ENCODE measurements around the gene NDUFB2. TPM values are rescaled to one million over a fixed set of nuclear protein-coding genes. Genes with fewer than 3 reads are reported as not detected.
A peak's percentile ranks its signal among the peaks of the same experiment; 100 is the strongest.

The NDUFB2 gene
- polyA plus RNA-seq, 1 donor = 209 TPM

DNA sequence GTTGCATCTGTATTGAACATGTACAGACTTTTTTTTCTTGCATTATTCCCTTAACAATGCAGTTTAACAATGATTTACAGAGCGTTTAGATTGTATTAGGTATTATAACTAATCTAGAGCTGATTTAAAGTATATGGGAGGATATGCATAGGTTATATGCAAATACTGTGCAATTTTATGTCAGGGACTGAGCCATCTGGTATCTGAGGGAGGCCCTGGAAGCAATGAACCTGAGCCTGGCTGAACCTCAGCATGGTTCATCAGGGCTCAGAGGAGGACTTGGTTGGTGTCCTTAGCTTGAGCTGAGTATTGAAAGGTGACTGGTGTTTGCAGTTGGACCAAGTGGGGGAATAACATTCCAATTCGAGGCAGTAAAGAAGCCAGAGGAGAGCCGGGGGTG, 19.0 kb upstream of the NDUFB2 start:
- peaks cover 6% of the 10 kb centered on the region for H3K4me1 ChIP-seq (ENCODE audit: control insufficient read depth, insufficient read depth, low read length)
- no CpG with 5 or more reads among the region's 3 CpGs for WGBS (ENCODE audit: insufficient coverage, low lambda C conversion rate)
- no peaks in the 10 kb centered on the region for H3K27me3 ChIP-seq (ENCODE audit: control insufficient read depth, insufficient read depth, low read length)
- no peaks in the 10 kb centered on the region for H3K9me3 ChIP-seq (ENCODE audit: control insufficient read depth, low read depth, low read length)
- H3K36me3 ChIP-seq (ENCODE audit: control insufficient read depth, insufficient read depth, low read length) = peaks cover 29% of the 10 kb centered on the region
- DNase-seq = no peak
- H3K4me3 ChIP-seq (ENCODE audit: low read length) = no peak overlapping the region
- no peak overlapping the region for H3K27ac ChIP-seq (ENCODE audit: low read length)

DNA sequence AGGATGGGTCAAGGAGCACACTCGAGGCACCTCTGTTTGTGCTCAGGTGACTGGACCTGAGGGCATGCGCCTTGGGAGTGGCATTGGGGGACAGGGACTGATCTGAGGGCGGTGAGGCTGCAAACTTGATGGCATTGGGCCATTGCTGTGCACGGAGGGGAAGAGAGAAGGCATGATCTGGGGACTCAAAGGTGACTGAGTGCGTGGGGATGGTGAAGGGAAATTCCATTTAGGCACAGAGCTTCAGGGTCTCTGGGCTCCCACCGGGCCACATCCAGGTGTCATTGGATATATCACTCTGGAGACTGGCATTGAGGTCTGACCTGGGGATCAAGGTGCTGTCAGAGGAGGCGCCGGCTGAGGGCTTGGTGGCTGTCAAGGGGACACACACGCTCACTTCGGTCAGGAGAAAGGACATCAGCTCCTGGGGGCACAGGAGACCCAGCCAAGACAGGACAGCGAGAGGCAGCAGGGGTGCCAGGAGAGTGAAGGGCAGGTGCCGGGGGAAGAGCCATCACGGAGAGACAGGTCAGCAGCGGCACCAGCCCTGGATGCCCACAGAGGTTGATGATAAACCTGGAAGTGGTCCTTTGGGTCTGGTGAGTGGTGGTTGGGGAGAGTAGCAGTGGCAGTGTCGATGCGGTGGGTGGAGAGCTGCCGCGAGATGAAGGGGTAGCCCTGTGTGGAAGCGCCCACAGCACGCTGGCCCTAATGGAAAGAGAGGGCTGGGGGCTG, 18.3 kb upstream of the NDUFB2 start:
- peaks cover 29% of the 10 kb centered on the region for H3K36me3 ChIP-seq (ENCODE audit: control insufficient read depth, insufficient read depth, low read length)
- H3K4me1 ChIP-seq (ENCODE audit: control insufficient read depth, insufficient read depth, low read length) = peaks cover 6% of the 10 kb centered on the region
- 95% methylated on average over 3 of the region's 20 CpGs for WGBS (ENCODE audit: insufficient coverage, low lambda C conversion rate)
- no peak for DNase-seq
- H3K27me3 ChIP-seq (ENCODE audit: control insufficient read depth, insufficient read depth, low read length) = no peaks in the 10 kb centered on the region
- no peak overlapping the region for H3K4me3 ChIP-seq (ENCODE audit: low read length)
- no peak overlapping the region for H3K27ac ChIP-seq (ENCODE audit: low read length)
- no peaks in the 10 kb centered on the region for H3K9me3 ChIP-seq (ENCODE audit: control insufficient read depth, low read depth, low read length)

DNA sequence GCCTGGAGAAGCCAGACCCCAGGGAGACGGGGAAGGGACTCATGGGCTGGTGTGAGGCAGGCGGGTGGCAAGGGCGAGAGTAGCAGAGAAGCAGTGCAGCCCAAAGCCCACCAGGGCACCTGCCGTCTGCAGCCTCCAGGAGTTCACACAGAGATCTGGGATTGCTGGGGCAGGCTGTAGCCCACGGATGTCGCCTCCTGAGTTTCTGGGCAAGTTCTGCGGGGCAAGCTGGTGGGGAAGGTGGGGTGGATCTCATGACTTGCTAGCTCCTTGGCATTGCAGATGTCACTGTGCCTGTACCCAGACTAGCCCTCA, 17.7 kb upstream of the NDUFB2 start:
- no CpG with 5 or more reads among the region's 7 CpGs for WGBS (ENCODE audit: insufficient coverage, low lambda C conversion rate)
- H3K4me3 ChIP-seq (ENCODE audit: low read length) = no peak overlapping the region
- peaks cover 30% of the 10 kb centered on the region for H3K36me3 ChIP-seq (ENCODE audit: control insufficient read depth, insufficient read depth, low read length)
- no peak for DNase-seq
- no peaks in the 10 kb centered on the region for H3K27me3 ChIP-seq (ENCODE audit: control insufficient read depth, insufficient read depth, low read length)
- no peaks in the 10 kb centered on the region for H3K9me3 ChIP-seq (ENCODE audit: control insufficient read depth, low read depth, low read length)
- H3K27ac ChIP-seq (ENCODE audit: low read length) = no peak overlapping the region
- peaks cover 3% of the 10 kb centered on the region for H3K4me1 ChIP-seq (ENCODE audit: control insufficient read depth, insufficient read depth, low read length)

GRCh38 chr7:140679186-140679585, 17.3 kb upstream of the NDUFB2 start:
- no peak for DNase-seq
- peaks cover 34% of the 10 kb centered on the region for H3K36me3 ChIP-seq (ENCODE audit: control insufficient read depth, insufficient read depth, low read length)
- WGBS (ENCODE audit: insufficient coverage, low lambda C conversion rate) = 100% methylated on average over 1 of the region's 9 CpGs

DNA sequence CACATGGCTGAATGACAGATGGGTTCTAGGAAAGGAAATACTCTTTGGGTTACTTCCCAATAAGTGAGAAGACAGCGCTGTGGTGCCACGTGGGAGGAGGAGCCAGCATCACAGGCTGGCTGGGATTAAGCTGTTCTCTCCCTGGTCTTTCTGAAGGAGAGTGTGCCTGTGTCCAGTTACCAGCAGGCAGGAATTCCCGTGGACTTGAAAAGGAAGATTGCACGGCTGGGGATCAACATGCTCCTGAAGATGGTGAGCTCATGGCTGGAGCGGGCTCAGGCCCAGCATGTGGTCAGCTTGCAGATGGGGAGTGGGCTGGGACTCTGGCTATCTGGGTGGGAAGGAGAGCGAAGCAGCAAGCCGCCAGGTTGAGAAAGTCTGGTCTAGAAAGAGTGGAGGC, 15.6 kb upstream of the NDUFB2 start:
- no peaks in the 10 kb centered on the region for H3K9me3 ChIP-seq (ENCODE audit: control insufficient read depth, low read depth, low read length)
- DNase-seq = no peak
- H3K4me1 ChIP-seq (ENCODE audit: control insufficient read depth, insufficient read depth, low read length) = peaks cover 2% of the 10 kb centered on the region
- H3K27me3 ChIP-seq (ENCODE audit: control insufficient read depth, insufficient read depth, low read length) = no peaks in the 10 kb centered on the region
- H3K36me3 ChIP-seq (ENCODE audit: control insufficient read depth, insufficient read depth, low read length) = peaks cover 36% of the 10 kb centered on the region
- no CpG with 5 or more reads among the region's 7 CpGs for WGBS (ENCODE audit: insufficient coverage, low lambda C conversion rate)
- no peak overlapping the region for H3K27ac ChIP-seq (ENCODE audit: low read length)
- H3K4me3 ChIP-seq (ENCODE audit: low read length) = no peak overlapping the region

More at GRCh38 chr7:140679186-140679585, 17.3 kb upstream of the NDUFB2 start:
- H3K27me3 ChIP-seq (ENCODE audit: control insufficient read depth, insufficient read depth, low read length) = no peaks in the 10 kb centered on the region
- no peaks in the 10 kb centered on the region for H3K9me3 ChIP-seq (ENCODE audit: control insufficient read depth, low read depth, low read length)
- H3K4me1 ChIP-seq (ENCODE audit: control insufficient read depth, insufficient read depth, low read length) = peaks cover 2% of the 10 kb centered on the region
- H3K4me3 ChIP-seq (ENCODE audit: low read length) = no peak overlapping the region
- no peak overlapping the region for H3K27ac ChIP-seq (ENCODE audit: low read length)

GRCh38 chr7:140681766-140682165, 14.7 kb upstream of the NDUFB2 start:
- no peak for DNase-seq
- Histone ChIP-seq H3K9me3 (ENCODE audit: control insufficient read depth, low read depth, low read length) (no peaks in the 10 kb centered on the region), H3K4me1 (ENCODE audit: control insufficient read depth, insufficient read depth, low read length) (peaks cover 2% of the 10 kb centered on the region), H3K4me3 (ENCODE audit: low read length) (no peak overlapping the region), H3K36me3 (ENCODE audit: control insufficient read depth, insufficient read depth, low read length) (peaks cover 37% of the 10 kb centered on the region), H3K27me3 (ENCODE audit: control insufficient read depth, insufficient read depth, low read length) (no peaks in the 10 kb centered on the region), H3K27ac (ENCODE audit: low read length) (no peak overlapping the region)
- 100% methylated on average over 1 of the region's 3 CpGs for WGBS (ENCODE audit: insufficient coverage, low lambda C conversion rate)

GRCh38 chr7:140683657-140684056, 12.9 kb upstream of the NDUFB2 start:
- WGBS (ENCODE audit: insufficient coverage, low lambda C conversion rate) = no CpG with 5 or more reads among the region's 3 CpGs
- Histone ChIP-seq H3K36me3 (ENCODE audit: control insufficient read depth, insufficient read depth, low read length) (peaks cover 49% of the 10 kb centered on the region), H3K27ac (ENCODE audit: low read length) (no peak overlapping the region), H3K4me1 (ENCODE audit: control insufficient read depth, insufficient read depth, low read length) (peaks cover 2% of the 10 kb centered on the region), H3K27me3 (ENCODE audit: control insufficient read depth, insufficient read depth, low read length) (no peaks in the 10 kb centered on the region), H3K4me3 (ENCODE audit: low read length) (no peak overlapping the region), H3K9me3 (ENCODE audit: control insufficient read depth, low read depth, low read length) (no peaks in the 10 kb centered on the region)
- peak in 1 of 2 donors; percentile 13 for DNase-seq

- DNase-seq = no peak
- Histone ChIP-seq H3K4me1 (ENCODE audit: control insufficient read depth, insufficient read depth, low read length) (peaks cover 2% of the 10 kb centered on the region), H3K27ac (ENCODE audit: low read length) (no peak overlapping the region), H3K9me3 (ENCODE audit: control insufficient read depth, low read depth, low read length) (no peaks in the 10 kb centered on the region), H3K4me3 (ENCODE audit: low read length) (no peak overlapping the region), H3K36me3 (ENCODE audit: control insufficient read depth, insufficient read depth, low read length) (peaks cover 46% of the 10 kb centered on the region), H3K27me3 (ENCODE audit: control insufficient read depth, insufficient read depth, low read length) (no peaks in the 10 kb centered on the region)
- WGBS (ENCODE audit: insufficient coverage, low lambda C conversion rate) = 47% methylated on average over 4 of the region's 20 CpGs
These were observed 12.2 kb upstream of the NDUFB2 start for GRCh38 chr7:140684066-140684950.

DNA sequence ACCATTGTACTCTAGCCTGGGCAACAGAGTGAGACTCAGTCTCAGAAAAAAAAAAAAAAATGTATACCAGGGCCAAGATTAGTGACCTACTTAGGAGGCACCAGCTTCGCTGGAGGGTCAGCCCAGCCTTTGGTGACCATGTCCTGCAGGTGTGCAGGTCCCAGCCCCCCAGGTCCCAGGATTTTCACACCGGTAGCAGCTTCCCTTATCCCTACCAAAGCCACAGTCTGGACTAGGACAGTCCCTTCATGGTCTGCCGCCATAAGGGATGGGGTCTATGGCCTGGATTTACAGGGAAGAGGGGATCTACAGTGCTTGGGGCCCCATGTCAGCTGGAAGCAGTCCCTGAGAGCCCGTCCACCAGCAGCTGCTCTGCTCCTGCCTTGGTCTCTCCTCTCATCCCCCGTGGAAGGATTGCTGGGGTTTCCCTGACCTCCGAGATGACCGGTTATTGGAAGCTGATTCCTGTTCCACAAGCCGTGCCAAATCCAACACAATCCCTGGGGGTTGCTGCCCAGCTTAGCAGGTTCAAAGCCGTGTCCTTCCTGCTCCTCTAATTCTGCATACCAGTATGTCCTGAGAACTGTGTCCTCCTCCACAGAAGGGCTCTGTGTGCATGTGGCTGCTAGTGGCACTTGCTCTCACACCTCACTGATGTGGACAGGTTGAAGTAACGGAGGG, 11.0 kb upstream of the NDUFB2 start:
- H3K4me1 ChIP-seq (ENCODE audit: control insufficient read depth, insufficient read depth, low read length) = peaks cover 2% of the 10 kb centered on the region
- H3K27ac ChIP-seq (ENCODE audit: low read length) = no peak overlapping the region
- no peaks in the 10 kb centered on the region for H3K27me3 ChIP-seq (ENCODE audit: control insufficient read depth, insufficient read depth, low read length)
- peaks cover 50% of the 10 kb centered on the region for H3K36me3 ChIP-seq (ENCODE audit: control insufficient read depth, insufficient read depth, low read length)
- WGBS (ENCODE audit: insufficient coverage, low lambda C conversion rate) = 75% methylated on average over 1 of the region's 10 CpGs
- DNase-seq = no peak
- no peak overlapping the region for H3K4me3 ChIP-seq (ENCODE audit: low read length)
- no peaks in the 10 kb centered on the region for H3K9me3 ChIP-seq (ENCODE audit: control insufficient read depth, low read depth, low read length)

GRCh38 chr7:140686921-140687320, 9.6 kb upstream of the NDUFB2 start:
- H3K27me3 ChIP-seq (ENCODE audit: control insufficient read depth, insufficient read depth, low read length) = no peaks in the 10 kb centered on the region
- no peaks in the 10 kb centered on the region for H3K9me3 ChIP-seq (ENCODE audit: control insufficient read depth, low read depth, low read length)
- no peak for DNase-seq
- H3K27ac ChIP-seq (ENCODE audit: low read length) = no peak overlapping the region
- no peak overlapping the region for H3K4me3 ChIP-seq (ENCODE audit: low read length)
- no CpG with 5 or more reads among the region's 11 CpGs for WGBS (ENCODE audit: insufficient coverage, low lambda C conversion rate)
- H3K4me1 ChIP-seq (ENCODE audit: control insufficient read depth, insufficient read depth, low read length) = peaks cover 2% of the 10 kb centered on the region
- H3K36me3 ChIP-seq (ENCODE audit: control insufficient read depth, insufficient read depth, low read length) = peaks cover 46% of the 10 kb centered on the region

Data from large intestine (tissue), 3 donors.